Natural killer cell (primary cell): ENCODE results near the gene TRIM52. TPM values are rescaled to one million over a fixed set of nuclear protein-coding genes. Genes with fewer than 3 reads are reported as not detected.
A peak's percentile ranks its signal among the peaks of the same experiment; 100 is the strongest.

Experiments
- ATAC-seq, 3 donors: fragments of 150-1000 bp in 2 of 3; fragments of 200-7000 bp in 1 of 3; cut with Tn5 transposase; 1 replicate in 1 of 3; 2 replicates in 2 of 3; pipeline ENCODE4 v1.10.0; 2021; ENCODE audit warnings: mild to moderate bottlenecking in 2 of 3, moderate library complexity in 2 of 3
- DNase-seq, 2 donors: peaks; one replicate each; pipeline versions ENCODE4 v3.0.0 to v3.0.0-alpha.2; 2013 to 2021; ENCODE audit warnings: mixed read lengths in 1 of 2
- H3K27ac ChIP-seq: one replicate; pipeline ENCODE4 v1.5.1; 2013; ENCODE audit warnings: mild to moderate bottlenecking, low read length
- H3K27me3 ChIP-seq: one replicate; pipeline ENCODE4 v1.6.1; 2013; ENCODE audit warnings: low read length; ENCODE audit not compliant: control insufficient read depth, insufficient read depth
- H3K36me3 ChIP-seq: one replicate; pipeline ENCODE4 v1.6.1; 2013; ENCODE audit warnings: low read length; ENCODE audit not compliant: control insufficient read depth, insufficient read depth
- H3K4me1 ChIP-seq: one replicate; pipeline ENCODE4 v1.6.1; 2013; ENCODE audit warnings: low read length; ENCODE audit not compliant: control insufficient read depth, insufficient read depth
- H3K4me3 ChIP-seq: one replicate; pipeline ENCODE4 v1.5.1; 2013; ENCODE audit warnings: low read length
- H3K9me3 ChIP-seq: one replicate; pipeline ENCODE4 v1.6.1; 2013; ENCODE audit warnings: low read length; ENCODE audit not compliant: control insufficient read depth, insufficient read depth
- H3K27ac Mint-ChIP-seq, 2 donors: one replicate each; pipeline ENCODE4 v1.8.0; 2022; ENCODE audit warnings: mild to moderate bottlenecking in 2 of 2, mixed read lengths in 2 of 2, moderate library complexity in 1 of 2
- H3K27me3 Mint-ChIP-seq, 2 donors: one replicate each; pipeline ENCODE4 v1.8.0; 2022; ENCODE audit warnings: low read depth in 2 of 2, mixed read lengths in 2 of 2
- H3K36me3 Mint-ChIP-seq: one replicate; pipeline ENCODE4 v1.8.0; 2022; ENCODE audit warnings: mixed read lengths
- H3K4me1 Mint-ChIP-seq, 2 donors: one replicate each; pipeline ENCODE4 v1.8.0; 2022; ENCODE audit warnings: mixed read lengths in 2 of 2
- H3K4me3 Mint-ChIP-seq: one replicate; pipeline ENCODE4 v1.8.0; 2022; ENCODE audit warnings: mild to moderate bottlenecking, moderate library complexity, mixed read lengths
- H3K9me3 Mint-ChIP-seq, 2 donors: one replicate each; pipeline ENCODE4 v1.8.0; 2022; ENCODE audit warnings: mixed read lengths in 2 of 2
- WGBS: methylation state at CpG from one replicate; pipeline ENCODE4 v1.1.7; 2013; ENCODE audit warnings: missing lambda C conversion rate; ENCODE audit not compliant: insufficient coverage; 5-methylcytosine and 5-hydroxymethylcytosine counted together
- intact Hi-C: fragments of 100-400 bp; cut with micrococcal nuclease; formaldehyde crosslinking; loops from one replicate; pipeline ENCODE4 v1.14.2; 2022
- total RNA-seq, 4 donors: library from RNA; stranded (reverse); fragments of 120-200 nt in 1 of 4; gene quantifications; one replicate each; pipeline versions ENCODE4 v1.2.3 to v1.2.4, GENCODE V29; 2013 to 2022
- TF ChIP-seq, protein P1 (sequence below): fragments of 200-600 bp; IDR thresholded peaks from one replicate; pipeline ENCODE4 v1.8.0; 2022; ENCODE audit warnings: antibody characterized with exemption

Gene TRIM52
- total RNA-seq, 3 donors from 2014 or later (not counting 1 experiment from before 2014, with no cell fraction given), result 43.4 to 60.0 (median 44.4) TPM

DNA sequence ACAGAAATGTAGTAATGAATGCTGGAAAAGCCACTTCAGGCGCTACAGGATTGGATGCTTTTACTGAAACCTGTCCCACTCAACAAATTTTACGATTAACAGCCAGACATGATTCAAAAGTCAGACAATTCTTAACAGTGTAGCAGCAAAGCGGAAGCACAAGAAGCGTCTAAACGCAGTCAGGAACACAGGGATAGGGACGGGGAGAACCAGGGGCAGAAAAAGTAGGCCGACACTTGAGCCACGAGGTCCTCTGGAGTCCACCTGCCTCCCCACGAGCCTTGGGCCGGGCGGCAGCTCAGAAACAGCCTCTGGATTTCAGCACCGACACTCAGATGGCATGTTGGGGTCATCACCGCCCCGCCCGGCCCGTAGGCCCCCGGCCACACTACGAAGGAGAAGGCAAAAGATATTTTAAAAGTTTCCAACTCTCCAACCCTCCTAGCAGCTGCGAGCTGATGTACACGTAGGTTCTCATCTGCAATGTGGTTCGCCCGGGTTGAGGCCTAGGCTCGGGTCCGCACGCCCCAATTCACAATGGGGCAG lies 17.9 kb downstream of the TRIM52 start:
- Histone ChIP-seq H3K27me3 (no peaks in the 10 kb centered on the region), H3K36me3 (peaks cover 38% of the 10 kb centered on the region), H3K4me1 (peaks cover 60% of the 10 kb centered on the region), H3K4me3 (peak overlapping the region; percentile 66), H3K9me3 (no peaks in the 10 kb centered on the region), H3K27ac (peak overlapping the region; percentile 65)
- peak in 1 of 2 donors; percentile 50 for DNase-seq
- H3K27ac Mint-ChIP-seq, result peak overlapping the region; percentile 98 to 99
- H3K4me3 Mint-ChIP-seq, result peak overlapping the region; percentile 98
- peaks cover 15% of the 10 kb centered on the region for H3K36me3 Mint-ChIP-seq
- intact Hi-C loops, result loop anchor here (1.0 kb wide), 2 partner anchors 18 to 20 kb away; partner anchors contain the start of genes TRIM41 and TRIM52
- TF ChIP-seq, protein P1, sequence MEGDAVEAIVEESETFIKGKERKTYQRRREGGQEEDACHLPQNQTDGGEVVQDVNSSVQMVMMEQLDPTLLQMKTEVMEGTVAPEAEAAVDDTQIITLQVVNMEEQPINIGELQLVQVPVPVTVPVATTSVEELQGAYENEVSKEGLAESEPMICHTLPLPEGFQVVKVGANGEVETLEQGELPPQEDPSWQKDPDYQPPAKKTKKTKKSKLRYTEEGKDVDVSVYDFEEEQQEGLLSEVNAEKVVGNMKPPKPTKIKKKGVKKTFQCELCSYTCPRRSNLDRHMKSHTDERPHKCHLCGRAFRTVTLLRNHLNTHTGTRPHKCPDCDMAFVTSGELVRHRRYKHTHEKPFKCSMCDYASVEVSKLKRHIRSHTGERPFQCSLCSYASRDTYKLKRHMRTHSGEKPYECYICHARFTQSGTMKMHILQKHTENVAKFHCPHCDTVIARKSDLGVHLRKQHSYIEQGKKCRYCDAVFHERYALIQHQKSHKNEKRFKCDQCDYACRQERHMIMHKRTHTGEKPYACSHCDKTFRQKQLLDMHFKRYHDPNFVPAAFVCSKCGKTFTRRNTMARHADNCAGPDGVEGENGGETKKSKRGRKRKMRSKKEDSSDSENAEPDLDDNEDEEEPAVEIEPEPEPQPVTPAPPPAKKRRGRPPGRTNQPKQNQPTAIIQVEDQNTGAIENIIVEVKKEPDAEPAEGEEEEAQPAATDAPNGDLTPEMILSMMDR, result no peak
- no peaks in the 10 kb centered on the region for H3K27me3 Mint-ChIP-seq
- H3K4me1 Mint-ChIP-seq, result peaks cover 61 to 78% of the 10 kb centered on the region in 2 donors
- under 1% methylated on average over 25 of the region's 25 CpGs for WGBS
- ATAC-seq, result peak in 1 of 3 donors; percentile 40
- no peaks in the 10 kb centered on the region for H3K9me3 Mint-ChIP-seq

- WGBS, result 44% methylated on average over 6 of the region's 6 CpGs
Measured at GRCh38 chr5:181242031-181242451, 18.9 kb downstream of the TRIM52 start.

GRCh38 chr5:181241393-181241975 lies 19.5 kb downstream of the TRIM52 start:
- ATAC-seq, result peak; percentile 11 to 40 (median 24)
- intact Hi-C loops, result no loop called here
- Mint-ChIP-seq H3K4me1 (peaks cover 54 to 66% of the 10 kb centered on the region in 2 donors), H3K27me3 (no peaks in the 10 kb centered on the region), H3K27ac (peak overlapping the region; percentile 98 to 99), H3K9me3 (no peaks in the 10 kb centered on the region), H3K4me3 (peak overlapping the region; percentile 98), H3K36me3 (peaks cover 19% of the 10 kb centered on the region)
- no peak overlapping the region for H3K27ac ChIP-seq
- H3K36me3 ChIP-seq, result peaks cover 54% of the 10 kb centered on the region
- H3K9me3 ChIP-seq, result no peaks in the 10 kb centered on the region
- no peaks in the 10 kb centered on the region for H3K27me3 ChIP-seq
- no peak overlapping the region for H3K4me3 ChIP-seq
- H3K4me1 ChIP-seq, result peaks cover 44% of the 10 kb centered on the region
- TF ChIP-seq, protein P1, result no peak
- WGBS, result 63% methylated on average over 3 of the region's 6 CpGs
- peak in 1 of 2 donors; percentile 63 for DNase-seq

More at GRCh38 chr5:181242031-181242451, 18.9 kb downstream of the TRIM52 start:
- Mint-ChIP-seq H3K4me3 (peak overlapping the region; percentile 98), H3K27me3 (no peaks in the 10 kb centered on the region), H3K27ac (peak overlapping the region; percentile 98 to 99), H3K36me3 (peaks cover 19% of the 10 kb centered on the region), H3K9me3 (no peaks in the 10 kb centered on the region), H3K4me1 (peaks cover 55 to 72% of the 10 kb centered on the region in 2 donors)
- Histone ChIP-seq H3K9me3 (no peaks in the 10 kb centered on the region), H3K4me3 (no peak overlapping the region), H3K4me1 (peaks cover 50% of the 10 kb centered on the region), H3K27me3 (no peaks in the 10 kb centered on the region), H3K36me3 (peaks cover 49% of the 10 kb centered on the region), H3K27ac (peak overlapping the region; percentile 65)
- intact Hi-C loops, result no loop called here
- no peak for DNase-seq
- TF ChIP-seq, protein P1, result no peak
- ATAC-seq, result no peak
